GM19463 (cell line): Measurements from ENCODE around the gene LRRN3.
A peak's percentile ranks its signal among the peaks of the same experiment; 100 is the strongest.

Experiments
- ATAC-seq: cut with Tn5 transposase; IDR thresholded peaks from one replicate; pipeline ENCODE4 v1.9.1; 2021; ENCODE audit warnings: mild to moderate bottlenecking, moderate library complexity; ENCODE audit not compliant: unreplicated experiment

The LRRN3 gene

DNA sequence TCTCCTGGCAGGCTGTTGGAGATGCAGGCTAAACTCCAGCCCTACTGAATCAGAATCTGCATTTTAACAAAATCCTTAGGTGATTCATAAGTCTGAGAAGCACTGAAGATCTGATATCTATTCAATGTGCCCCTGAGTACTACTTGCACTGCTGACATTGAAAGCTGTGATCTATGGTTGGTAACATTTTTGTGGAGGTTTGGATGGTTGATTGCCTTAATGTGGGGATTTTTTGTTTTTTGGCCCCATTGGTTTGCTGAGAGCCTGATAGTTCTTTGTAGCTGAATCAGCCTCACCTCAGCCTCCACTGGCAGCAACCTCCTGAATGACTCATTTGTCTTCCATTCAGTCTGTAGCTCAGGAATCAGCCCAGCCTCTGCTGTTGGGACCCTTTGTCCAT, 14.7 kb upstream of the LRRN3 start:
- ATAC-seq: no peak

DNA sequence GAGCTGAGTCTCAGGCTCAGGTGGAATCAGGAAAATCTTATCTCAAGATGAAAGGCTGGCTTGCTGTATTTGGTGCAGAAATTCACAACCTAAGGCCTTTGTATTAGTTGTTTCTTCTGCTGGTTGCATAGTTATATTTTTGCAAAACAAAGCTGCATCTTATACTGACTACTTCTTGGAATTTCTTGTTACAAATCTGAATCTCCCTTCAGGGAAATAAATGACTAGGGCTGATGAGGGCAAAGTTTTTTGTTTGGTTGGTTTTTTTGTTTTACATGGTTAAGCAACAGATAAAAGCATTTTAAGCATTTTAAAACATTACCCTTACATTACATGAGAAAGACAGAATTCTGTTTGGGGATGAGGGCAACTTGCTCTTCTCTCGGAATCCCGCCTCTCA, 13.9 kb upstream of the LRRN3 start:
- no peak for ATAC-seq

DNA sequence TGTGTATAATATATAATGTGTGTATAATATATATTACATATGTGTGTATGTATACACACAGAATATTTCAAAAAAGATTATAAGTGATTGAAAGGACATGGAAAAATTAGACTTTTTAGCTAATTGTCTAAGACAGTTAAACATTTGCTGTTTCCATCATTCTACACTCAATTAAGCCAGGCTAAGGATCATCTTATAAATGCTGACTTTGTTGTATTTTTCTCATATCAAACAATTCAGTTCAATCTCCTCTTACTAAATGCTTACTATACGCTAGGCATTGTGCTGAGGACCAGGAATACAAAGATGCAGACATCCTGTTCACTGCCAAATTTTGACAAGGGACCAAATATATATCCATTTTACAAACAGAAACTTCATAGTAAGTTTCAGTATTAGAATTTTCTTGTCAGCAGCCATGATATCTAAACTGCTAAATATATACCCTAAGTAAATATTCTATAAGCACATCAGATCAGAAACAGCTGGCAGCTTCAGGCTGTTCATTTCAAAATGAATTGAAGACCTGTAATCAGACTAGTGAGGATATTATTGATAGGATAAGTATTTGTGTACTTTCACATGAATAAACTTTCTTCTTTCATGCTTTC, 10.3 kb upstream of the LRRN3 start:
- ATAC-seq: peak; percentile 17

DNA sequence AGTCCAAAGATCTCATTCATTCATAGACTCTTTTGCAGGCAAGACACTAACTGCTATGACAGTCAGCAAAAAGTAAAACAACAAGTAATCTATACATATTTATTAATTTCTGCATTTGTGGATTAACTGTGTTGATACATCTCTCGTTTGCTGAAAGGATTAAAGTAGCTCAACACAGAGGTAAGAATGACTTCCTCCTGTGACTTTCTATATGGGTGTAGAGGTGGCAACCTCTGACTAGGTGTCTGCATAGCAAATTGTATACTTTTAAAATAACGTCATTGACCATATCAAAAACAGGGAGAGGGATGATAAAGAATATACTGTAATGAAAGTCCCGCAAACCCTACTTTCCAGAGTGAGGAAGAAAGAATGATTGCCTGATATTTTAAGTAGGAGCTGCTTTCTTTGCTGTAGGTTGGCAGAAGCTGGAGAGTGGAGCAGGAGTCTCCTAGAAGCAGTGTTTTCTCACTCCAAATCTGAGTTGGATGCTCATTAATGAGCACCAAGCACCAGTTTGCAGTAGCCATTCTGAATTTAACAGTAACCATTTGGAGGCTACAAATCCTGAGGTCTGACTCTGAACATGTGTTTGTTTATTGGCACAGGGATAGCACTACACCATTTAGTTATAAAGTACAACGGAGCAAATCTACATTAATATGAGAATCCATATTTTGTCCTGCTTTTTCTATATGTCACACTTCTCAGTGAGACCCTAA, 9.2 kb upstream of the LRRN3 start:
- no peak for ATAC-seq

DNA sequence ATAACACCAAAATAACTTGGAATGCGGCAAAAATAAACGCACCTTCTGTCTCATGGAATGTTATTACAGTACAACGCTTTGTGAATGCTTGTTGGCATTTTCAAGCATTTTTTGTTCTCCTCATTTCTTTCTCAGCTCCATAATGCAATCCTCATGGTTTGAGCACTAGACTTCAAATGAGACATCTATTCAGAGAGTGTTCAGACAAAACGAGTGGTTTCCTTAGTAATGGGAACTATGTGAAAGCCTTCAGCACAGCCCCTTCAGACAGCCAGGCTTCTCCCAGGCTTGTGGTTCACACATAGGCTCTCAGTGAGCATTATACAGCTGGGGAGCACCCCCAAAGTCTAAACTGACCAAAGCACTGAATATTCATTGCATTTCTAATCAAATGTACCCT, 8.6 kb upstream of the LRRN3 start:
- no peak for ATAC-seq

DNA sequence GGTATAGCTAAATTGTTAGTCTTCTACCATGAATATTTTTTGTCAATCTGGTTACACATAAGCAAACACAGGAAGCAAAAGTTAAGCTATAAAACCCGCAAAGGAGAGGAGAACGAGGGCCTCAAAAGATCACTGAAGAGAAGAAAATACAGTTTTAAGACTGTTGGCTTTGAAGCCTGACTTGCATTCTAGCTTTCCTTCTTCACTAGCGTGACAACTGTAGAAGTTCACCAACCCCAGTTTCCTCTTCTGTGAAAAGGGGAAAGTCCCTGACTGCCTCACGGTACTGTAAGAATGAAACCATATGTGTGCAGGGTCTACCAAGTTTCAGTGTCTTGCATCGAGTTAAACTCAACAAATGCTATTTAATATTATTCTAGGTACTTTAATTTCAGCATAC, 7.5 kb upstream of the LRRN3 start:
- peak; percentile 96 for ATAC-seq

DNA sequence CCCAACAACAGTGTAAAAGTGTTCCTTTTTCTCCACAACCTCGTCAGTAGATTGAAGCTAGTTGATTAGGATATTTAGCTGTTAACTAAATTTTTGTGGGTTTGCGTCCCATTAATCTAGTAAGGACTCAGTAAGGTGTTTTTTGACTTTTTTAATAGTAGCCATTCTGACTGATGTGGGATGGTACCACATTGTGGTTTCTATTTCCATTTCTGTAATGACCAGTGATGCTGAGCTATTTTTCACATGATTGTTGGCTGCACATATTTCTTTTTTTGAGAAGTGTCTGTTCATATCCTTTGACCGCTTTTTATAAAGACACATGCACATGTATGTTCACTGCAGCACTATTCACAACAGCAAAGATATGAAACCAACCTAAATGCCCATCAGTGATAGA, 5.6 kb upstream of the LRRN3 start:
- no peak for ATAC-seq

DNA sequence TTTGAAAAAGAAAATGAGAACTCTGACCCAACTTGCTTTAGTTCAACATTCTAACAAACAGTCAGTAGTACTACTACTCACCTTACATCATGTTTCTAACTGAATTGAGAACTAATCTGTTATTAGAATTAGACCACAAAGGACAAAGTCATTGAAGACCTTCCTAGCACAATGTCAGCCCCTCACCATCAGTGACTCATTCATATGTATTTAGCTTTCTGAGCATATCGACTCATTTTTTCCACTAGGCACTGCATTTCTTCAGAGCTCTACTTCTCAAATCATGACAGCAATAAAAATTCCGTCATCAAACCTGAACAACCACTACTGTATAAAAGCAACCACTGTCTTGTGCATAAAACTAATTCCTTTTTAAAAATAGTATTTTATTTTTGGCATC, 4.4 kb upstream of the LRRN3 start:
- no peak for ATAC-seq

DNA sequence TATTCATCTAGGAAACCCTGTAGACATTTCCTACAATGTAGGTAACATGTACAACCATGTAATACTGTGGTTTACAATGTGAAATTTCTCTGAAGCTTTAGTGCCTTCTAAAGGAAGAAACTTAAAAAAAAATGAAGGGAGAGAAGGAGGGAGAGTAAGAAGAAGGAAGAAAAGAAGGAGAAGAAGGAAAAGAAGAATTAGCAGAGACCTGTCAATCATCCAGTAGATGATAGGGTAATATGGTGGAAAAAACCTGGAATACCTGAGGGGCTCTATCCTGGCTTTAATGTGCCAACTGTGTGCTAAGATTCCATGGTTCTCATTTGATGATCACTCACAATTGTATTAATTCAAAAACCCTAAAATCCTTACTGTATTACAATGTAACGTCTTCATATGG, 2.6 kb upstream of the LRRN3 start:
- no peak for ATAC-seq

DNA sequence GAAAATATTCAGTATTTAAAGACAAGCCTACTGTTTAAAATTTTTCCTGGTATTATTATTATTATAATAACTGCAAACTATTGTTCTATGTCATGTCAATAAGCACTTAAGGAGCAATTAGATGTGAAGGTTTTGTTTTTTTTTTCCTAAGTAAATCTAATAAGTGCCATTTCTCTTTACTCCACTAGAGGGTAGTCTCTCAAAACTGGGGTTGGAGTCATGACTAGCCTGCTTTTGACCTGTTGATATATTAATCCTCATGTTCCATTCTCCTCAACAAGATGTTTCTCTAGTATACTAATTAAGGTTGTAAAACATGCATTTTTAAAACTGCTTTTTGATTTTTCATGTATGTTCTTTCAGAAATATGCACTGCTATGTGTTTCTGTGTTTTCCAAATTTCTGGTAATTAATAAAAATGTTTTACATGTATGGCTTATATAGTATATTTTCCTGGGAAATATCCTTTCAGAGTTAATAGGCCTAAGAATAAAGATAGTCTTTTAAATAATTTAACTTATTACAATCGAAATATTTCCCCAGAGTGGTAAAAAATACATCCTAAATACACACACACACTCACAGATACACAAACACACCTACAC, 1.0 kb upstream of the LRRN3 start:
- ATAC-seq: no peak

DNA sequence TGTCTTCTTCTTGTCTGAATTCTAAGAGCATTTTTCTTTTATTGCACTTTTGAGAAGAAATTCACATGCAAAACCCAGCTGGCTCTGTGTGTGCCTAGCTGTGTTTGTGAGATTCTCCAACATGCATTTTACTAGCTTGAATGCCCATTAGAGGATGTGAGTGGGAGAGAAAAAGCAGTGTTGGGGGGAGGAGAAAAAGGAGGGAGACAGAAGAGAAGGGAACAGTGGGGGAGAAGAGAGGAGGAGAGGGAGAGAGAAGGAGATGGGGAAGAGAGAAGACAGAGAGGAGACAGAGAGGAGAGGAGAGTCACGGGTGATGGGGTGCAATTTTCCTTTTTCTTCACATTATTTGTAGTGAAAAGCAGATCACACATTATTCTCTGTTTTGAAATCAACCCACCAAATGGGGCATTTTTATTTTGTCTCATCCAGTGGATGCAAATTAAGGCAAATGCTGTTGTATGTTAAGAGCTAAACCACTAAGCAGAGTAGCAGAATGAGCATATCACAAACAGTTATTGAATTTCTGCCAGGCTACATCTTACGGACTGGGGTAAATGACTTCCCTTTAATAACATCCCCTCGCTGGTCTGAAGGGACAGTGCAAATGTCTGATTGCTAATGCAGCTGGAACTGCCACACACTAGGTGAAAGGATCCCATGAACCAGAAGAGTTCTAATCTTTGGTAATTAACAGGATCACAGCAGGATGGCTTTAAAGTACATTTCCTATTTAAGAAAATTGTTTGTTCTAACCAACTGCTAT, 849 bp downstream of the LRRN3 start:
- peak; percentile 27 for ATAC-seq

DNA sequence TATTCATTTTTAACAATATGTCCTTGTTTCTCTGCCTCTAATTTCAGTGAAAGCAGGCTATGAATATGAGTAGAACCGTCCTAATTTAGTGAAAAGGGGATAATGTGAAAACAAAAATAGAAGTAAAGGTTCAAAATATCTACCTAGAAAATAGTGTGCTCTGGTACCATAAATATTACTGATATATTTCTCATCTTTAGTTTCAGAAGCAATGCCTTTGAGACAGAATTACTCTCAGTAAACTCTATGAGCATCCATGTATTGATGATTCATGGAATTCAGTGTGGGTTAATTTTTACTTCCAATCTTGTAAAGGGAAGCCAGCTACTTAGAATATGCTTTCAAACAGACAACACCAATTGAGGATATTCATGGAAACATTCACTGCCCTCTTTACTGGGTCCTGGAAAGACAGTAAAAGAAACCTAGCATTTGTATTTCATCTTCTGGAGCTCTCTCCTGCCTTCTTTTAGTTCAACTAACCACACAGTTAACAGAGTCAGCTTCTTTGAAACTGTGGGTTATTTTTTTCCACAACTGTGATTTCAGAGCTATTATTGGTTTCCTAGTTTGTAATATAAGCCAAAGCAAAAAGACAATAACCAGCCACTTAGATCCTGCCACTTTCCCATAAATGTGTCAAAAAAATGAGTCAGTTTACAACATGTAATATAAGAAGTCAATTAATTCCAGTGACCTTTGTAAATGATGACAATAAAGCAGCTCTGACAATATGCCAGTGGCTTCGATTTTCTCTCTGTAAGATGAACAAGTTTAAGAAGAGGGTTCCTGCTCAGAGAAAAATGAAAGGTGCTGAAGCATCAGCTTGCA, 1.7 kb downstream of the LRRN3 start:
- ATAC-seq: peak; percentile 46

DNA sequence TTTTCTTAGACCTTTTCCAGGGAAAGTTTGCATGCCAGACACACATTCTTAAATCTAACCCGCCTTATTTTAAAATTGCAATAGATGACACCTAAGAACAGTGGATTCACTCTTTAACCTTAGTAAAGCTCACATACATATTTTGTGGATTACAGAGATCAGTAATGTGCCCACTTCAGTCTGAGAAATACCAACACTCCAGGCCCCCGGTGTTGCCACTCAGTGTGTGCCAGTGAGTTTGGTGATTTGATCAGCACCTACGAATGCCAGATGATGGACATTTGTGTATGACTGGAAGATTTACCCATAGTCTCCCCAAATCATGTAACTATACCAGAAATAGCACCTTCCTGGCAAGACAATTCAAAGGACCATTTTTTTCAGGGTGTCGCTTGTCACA, 2.6 kb downstream of the LRRN3 start:
- ATAC-seq: no peak

DNA sequence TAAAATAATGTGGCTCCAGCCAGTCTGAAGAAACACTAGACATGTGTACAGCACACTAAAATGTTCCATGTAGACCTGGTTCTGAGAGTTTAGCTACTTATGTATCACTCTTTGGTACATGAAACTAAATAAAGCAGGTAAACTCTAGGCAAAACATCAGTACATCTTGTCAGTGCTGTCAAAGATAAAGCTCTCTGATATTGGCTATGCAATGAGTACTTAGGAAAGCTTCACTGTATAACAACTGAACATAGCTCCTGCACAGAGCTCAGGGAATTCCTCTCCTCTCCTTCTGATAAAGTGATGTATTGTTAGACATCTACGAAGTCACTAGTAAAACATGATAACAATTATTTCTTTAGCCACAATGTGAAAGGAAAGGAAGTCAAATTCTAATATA, 3.5 kb downstream of the LRRN3 start:
- ATAC-seq: no peak

DNA sequence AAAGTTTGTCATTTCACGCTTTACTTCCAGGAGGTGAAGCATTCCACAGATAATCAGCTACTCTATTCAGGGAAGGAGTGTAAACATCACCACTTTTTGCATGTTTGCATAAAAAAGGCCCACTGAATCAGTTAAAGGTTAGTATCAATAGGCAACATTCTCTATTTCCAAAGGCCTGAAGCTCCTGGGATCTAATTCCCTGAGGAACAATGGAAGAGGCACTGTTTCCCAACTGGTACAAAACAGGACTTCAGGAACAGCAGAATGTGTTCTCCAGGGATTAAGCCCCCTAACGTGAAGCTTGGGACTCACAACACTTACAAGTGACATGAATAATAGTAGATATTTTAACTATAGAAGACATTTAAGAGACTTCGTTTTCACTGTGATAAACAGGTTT, 6.1 kb downstream of the LRRN3 start:
- no peak for ATAC-seq

DNA sequence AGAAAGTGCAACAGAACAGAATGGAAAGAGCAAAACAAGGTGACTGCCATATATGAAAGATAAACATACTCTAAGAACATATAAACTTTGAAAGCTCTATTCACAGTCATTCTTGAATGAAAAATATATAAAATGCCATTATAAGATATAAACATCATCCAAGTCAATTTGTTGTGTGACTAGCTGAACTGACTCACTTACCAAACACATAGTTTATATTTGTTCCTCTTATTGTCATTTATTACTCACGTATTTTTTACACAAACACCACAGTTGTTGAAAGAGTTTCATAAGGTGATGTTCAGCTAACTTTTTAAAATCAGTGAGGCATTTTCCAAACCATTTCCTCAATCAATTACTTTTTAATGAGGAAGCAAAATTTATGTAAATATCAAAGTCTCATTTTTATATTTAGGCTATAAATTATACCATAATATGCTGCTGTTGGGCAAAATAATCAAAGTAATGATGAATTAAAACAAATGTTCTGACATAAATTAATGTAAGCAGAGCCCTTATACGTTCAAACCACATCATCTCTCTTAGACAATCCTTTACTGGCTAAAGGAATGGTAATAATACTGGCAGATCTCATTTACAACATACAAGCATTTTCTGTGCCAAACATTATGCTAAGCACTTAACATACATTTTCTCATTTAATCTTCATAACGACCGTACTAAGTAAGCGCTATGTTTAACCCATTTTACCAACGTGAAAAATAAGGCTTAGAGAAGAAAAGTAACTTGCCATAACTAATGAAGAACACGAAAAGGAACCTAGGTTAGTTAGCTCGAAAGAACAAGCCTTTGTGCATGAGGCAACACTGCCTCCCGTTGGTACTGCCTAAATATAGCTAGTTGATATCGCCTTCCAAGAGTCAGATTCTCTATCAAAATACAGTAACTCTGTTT, 7.3 kb downstream of the LRRN3 start:
- peak; percentile 71 for ATAC-seq

DNA sequence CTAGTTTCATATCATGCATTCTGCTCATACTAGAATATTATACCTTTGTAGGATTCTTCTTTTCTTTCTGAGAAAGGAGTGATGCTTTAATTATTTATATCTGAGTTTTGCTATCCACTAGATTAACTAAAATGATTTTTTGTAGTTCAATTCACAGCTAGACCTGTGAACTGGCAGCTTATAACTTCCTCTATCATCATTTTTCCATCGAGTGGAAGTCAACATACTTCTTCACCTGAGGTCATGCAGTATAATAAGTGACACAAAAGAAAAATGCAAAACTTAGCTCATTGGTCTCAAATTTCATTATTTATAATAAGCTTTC, 8.0 kb downstream of the LRRN3 start:
- ATAC-seq: no peak

DNA sequence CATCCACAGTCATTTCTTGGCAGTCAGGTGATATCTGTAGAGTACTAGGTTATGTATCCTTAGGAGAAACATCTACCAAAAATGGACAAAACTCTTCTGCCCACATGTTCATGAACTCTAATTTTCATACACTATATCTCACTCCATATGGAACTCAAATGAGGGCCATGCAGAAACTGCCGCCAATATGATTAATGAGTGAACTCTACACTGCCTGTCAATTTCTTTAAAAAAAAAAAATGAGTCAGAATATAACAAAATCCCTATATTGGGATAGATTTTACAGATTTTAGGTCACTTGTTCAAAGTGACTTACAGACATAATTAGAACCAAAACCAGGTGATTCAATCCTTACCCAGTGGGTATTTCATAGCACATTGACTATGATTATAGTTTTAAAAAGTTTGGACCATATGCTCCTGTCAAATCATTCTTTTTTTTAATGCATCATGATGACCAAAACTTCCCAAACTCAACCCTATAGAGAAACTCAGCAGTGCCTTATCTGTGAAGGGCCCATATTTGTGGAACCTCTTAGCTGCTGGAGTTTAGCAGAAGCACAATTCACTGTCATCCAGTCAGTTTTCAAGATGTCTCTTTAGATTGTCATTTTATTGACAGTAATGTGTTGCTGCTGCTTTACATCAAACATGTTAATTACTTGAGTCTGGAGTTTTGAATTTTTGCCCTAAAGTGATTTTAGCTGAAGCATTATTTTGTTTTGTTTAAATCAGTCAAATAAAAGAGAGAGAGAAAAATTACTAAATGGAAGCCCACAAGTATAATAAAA, 11.1 kb downstream of the LRRN3 start:
- no peak for ATAC-seq

DNA sequence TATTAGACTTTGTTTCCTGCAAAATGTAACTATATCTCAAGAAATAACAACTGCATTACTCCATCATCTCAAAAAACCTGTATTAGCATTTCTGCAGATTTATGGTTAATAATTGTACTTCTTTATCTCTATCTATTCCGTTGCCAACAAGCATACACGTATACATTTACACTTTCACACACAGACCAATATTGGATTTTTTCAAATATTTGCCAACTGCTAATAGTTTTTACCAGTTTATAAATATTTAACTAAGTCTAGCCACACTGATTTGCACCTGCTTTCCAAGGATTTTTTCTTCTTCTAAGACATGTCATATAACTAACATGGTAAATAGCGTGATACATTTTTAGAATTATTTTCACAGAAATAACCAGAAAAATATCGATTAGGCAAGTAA, 12.2 kb downstream of the LRRN3 start:
- no peak for ATAC-seq
